DND-41 (cell line): ENCODE measurements around the gene PRKAR1B.
A peak's percentile ranks its signal among the peaks of the same experiment; 100 is the strongest.

Experiments
- ATAC-seq: fragments of 200-7000 bp; cut with Tn5 transposase; 3 replicates; pipeline ENCODE4 v1.9.1; 2021; ENCODE audit warnings: low read depth; ENCODE audit not compliant: insufficient read depth
- DNase-seq: peaks from one replicate; pipeline ENCODE4 v3.0.0-alpha.2; 2020
- H2AFZ ChIP-seq: 2 replicates; pipeline ENCODE4 v1.6.0; 2012; ENCODE audit warnings: low read depth, low read length
- H3K27ac ChIP-seq: 2 replicates; pipeline ENCODE4 v1.5.1; 2012; ENCODE audit warnings: low read length, inconsistent platforms
- H3K27me3 ChIP-seq: fragments of 200-600 bp; sonication (generic); 2 replicates; pipeline ENCODE4 v1.6.0; 2012; ENCODE audit warnings: low read length, mild to moderate bottlenecking, inconsistent platforms; ENCODE audit not compliant: insufficient read depth, poor library complexity
- H3K36me3 ChIP-seq: 2 replicates; pipeline ENCODE4 v1.5.1; 2012; ENCODE audit warnings: low read length, inconsistent platforms; ENCODE audit not compliant: insufficient read depth
- H3K4me1 ChIP-seq: 2 replicates; pipeline ENCODE4 v1.5.1; 2012; ENCODE audit warnings: mild to moderate bottlenecking, low read length; ENCODE audit not compliant: insufficient read depth
- H3K4me2 ChIP-seq: 2 replicates; pipeline ENCODE4 v1.6.0; 2012; ENCODE audit warnings: mild to moderate bottlenecking, moderate library complexity, low read length, inconsistent platforms; ENCODE audit not compliant: insufficient read depth
- H3K4me3 ChIP-seq, 2 experiments: fragments of 200-600 bp in 1 of 2; shearing (Covaris generic) in 1 of 2; 2 replicates each; pipeline ENCODE4 v1.5.1; 2012 to 2016; ENCODE audit warnings: inconsistent platforms in 2 of 2, low read length in 2 of 2, mild to moderate bottlenecking in 2 of 2, low read depth in 1 of 2, moderate library complexity in 1 of 2
- H3K79me2 ChIP-seq: 2 replicates; pipeline ENCODE4 v1.6.0; 2012; ENCODE audit warnings: low read length, inconsistent platforms; ENCODE audit not compliant: insufficient read depth
- H3K9ac ChIP-seq: 2 replicates; pipeline ENCODE4 v1.6.0; 2012; ENCODE audit warnings: low read depth, mild to moderate bottlenecking, inconsistent platforms, low read length, moderate library complexity
- H3K9me3 ChIP-seq: 2 replicates; pipeline ENCODE4 v1.5.1; 2012; ENCODE audit warnings: low read length, moderate library complexity, mild to moderate bottlenecking, inconsistent platforms; ENCODE audit not compliant: insufficient read depth, severe bottlenecking
- H4K20me1 ChIP-seq: 2 replicates; pipeline ENCODE4 v1.6.0; 2012; ENCODE audit warnings: low read length; ENCODE audit not compliant: insufficient read depth
- CTCF ChIP-seq: IDR thresholded peaks from 2 replicates; pipeline ENCODE4 v1.5.1; 2012; ENCODE audit warnings: borderline replicate concordance, low read length, moderate library complexity, mild to moderate bottlenecking; ENCODE audit not compliant: poor library complexity, severe bottlenecking; ENCODE audit errors: extremely low read depth
- EZH2 ChIP-seq: IDR thresholded peaks from 3 replicates; pipeline ENCODE4 v1.6.1; 2012; ENCODE audit warnings: borderline replicate concordance, low read depth, mild to moderate bottlenecking, moderate library complexity, low read length, inconsistent platforms; ENCODE audit not compliant: severe bottlenecking

The PRKAR1B gene

GRCh38 chr7:563629-564170 lies 163.4 kb downstream of the PRKAR1B start:
- TF ChIP-seq CTCF (no peak), EZH2 (no peak)
- DNase-seq, result no peak
- H3K79me2 ChIP-seq, result peaks cover 8% of the 10 kb centered on the region

GRCh38 chr7:562789-563628 lies 164.1 kb downstream of the PRKAR1B start:
- Histone ChIP-seq H3K9me3 (no peaks in the 10 kb centered on the region), H3K4me2 (no peak overlapping the region), H3K27me3 (no peaks in the 10 kb centered on the region), H3K4me3 (no peak overlapping the region), H3K36me3 (peaks cover 26% of the 10 kb centered on the region), H4K20me1 (peaks cover 38% of the 10 kb centered on the region), H3K9ac (no peak overlapping the region), H3K4me1 (no peaks in the 10 kb centered on the region; the same call in 1 of the 2 replicates), H3K79me2 (peaks cover 8% of the 10 kb centered on the region), H2AFZ (no peak overlapping the region), H3K27ac (peak overlapping the region; percentile 40; the same call in 1 of the 2 replicates)
- DNase-seq (no peak), ATAC-seq (no peak)
- TF ChIP-seq EZH2 (no peak), CTCF (no peak)

More at GRCh38 chr7:563629-564170, 163.4 kb downstream of the PRKAR1B start:
- H2AFZ ChIP-seq, result no peak overlapping the region
- no peak overlapping the region for H3K9ac ChIP-seq
- H3K9me3 ChIP-seq, result no peaks in the 10 kb centered on the region
- ATAC-seq, result no peak
- peaks cover 38% of the 10 kb centered on the region for H4K20me1 ChIP-seq
- peaks cover 32% of the 10 kb centered on the region for H3K36me3 ChIP-seq
- H3K27ac ChIP-seq, result no peak overlapping the region
- H3K4me2 ChIP-seq, result no peak overlapping the region
- H3K27me3 ChIP-seq, result no peaks in the 10 kb centered on the region
- H3K4me3 ChIP-seq, result no peak overlapping the region
- H3K4me1 ChIP-seq, result no peaks in the 10 kb centered on the region; the same call in 1 of the 2 replicates

GRCh38 chr7:562374-562675 lies 164.8 kb downstream of the PRKAR1B start:
- Histone ChIP-seq H4K20me1 (peaks cover 38% of the 10 kb centered on the region), H3K4me1 (no peaks in the 10 kb centered on the region; the same call in 1 of the 2 replicates), H3K9me3 (no peaks in the 10 kb centered on the region), H3K79me2 (peaks cover 6% of the 10 kb centered on the region), H3K4me2 (no peak overlapping the region), H2AFZ (no peak overlapping the region), H3K4me3 (no peak overlapping the region), H3K27me3 (no peaks in the 10 kb centered on the region), H3K27ac (peak overlapping the region; percentile 40; the same call in 1 of the 2 replicates), H3K36me3 (peaks cover 30% of the 10 kb centered on the region), H3K9ac (no peak overlapping the region)
- DNase-seq (no peak), ATAC-seq (no peak; the same call in 2 of the 3 replicates)
- TF ChIP-seq EZH2, result no peak
- TF ChIP-seq CTCF, result no peak
